G401.6 (cell line): ENCODE results near the gene IGF2R.
"Not testable (repeated sequence)": the region's sequence is repeated elsewhere in the genome, so short reads cannot be mapped to it uniquely, and the experiment has no call there.

Experiments
- FAIRE-seq: peaks from 2 replicates; lab custom pipeline; 2012; peaks lifted over from hg19 to GRCh38; lab: Jason Lieb, UNC

Gene IGF2R

GRCh38 chr6:159997498-159998101, 28.7 kb downstream of the IGF2R start:
- FAIRE-seq: no peak

GRCh38 chr6:159998538-159998937, 29.7 kb downstream of the IGF2R start:
- FAIRE-seq: no peak

- no peak for FAIRE-seq
Measured at GRCh38 chr6:159999240-159999671, 30.4 kb downstream of the IGF2R start.

GRCh38 chr6:160000280-160000704, 31.4 kb downstream of the IGF2R start:
- FAIRE-seq: no peak

GRCh38 chr6:160000893-160001427, 32.1 kb downstream of the IGF2R start:
- not testable (repeated sequence) for FAIRE-seq

- no peak for FAIRE-seq
Measured at GRCh38 chr6:160002882-160003281, 34.0 kb downstream of the IGF2R start.

- no peak for FAIRE-seq
Measured at GRCh38 chr6:160004018-160004417, 35.1 kb downstream of the IGF2R start.

GRCh38 chr6:160004419-160005175, 35.7 kb downstream of the IGF2R start:
- no peak for FAIRE-seq

- no peak for FAIRE-seq
Measured at GRCh38 chr6:160005211-160005610, 36.3 kb downstream of the IGF2R start.

GRCh38 chr6:160005861-160006540, 37.1 kb downstream of the IGF2R start:
- FAIRE-seq: no peak

GRCh38 chr6:160007145-160007544, 38.3 kb downstream of the IGF2R start:
- FAIRE-seq: no peak

- no peak for FAIRE-seq
Measured at GRCh38 chr6:160007611-160008010, 38.7 kb downstream of the IGF2R start.

GRCh38 chr6:160010067-160010466, 41.2 kb downstream of the IGF2R start:
- no peak for FAIRE-seq

GRCh38 chr6:160013987-160014868, 45.3 kb downstream of the IGF2R start:
- no peak for FAIRE-seq

- no peak for FAIRE-seq
Measured at GRCh38 chr6:160014869-160015182, 45.9 kb downstream of the IGF2R start.

GRCh38 chr6:160015778-160016684, 47.1 kb downstream of the IGF2R start:
- no peak for FAIRE-seq

GRCh38 chr6:160022101-160022500, 53.2 kb downstream of the IGF2R start:
- FAIRE-seq: no peak

- FAIRE-seq: no peak
Measured at GRCh38 chr6:160022793-160023192, 53.9 kb downstream of the IGF2R start.

- FAIRE-seq: no peak
Measured at GRCh38 chr6:160024152-160024551, 55.3 kb downstream of the IGF2R start.

GRCh38 chr6:160027076-160027475, 58.2 kb downstream of the IGF2R start:
- FAIRE-seq: no peak

GRCh38 chr6:160027931-160028330, 59.0 kb downstream of the IGF2R start:
- FAIRE-seq: no peak
